ENCODE results near the gene TEX13D.

Gene TEX13D

DNA sequence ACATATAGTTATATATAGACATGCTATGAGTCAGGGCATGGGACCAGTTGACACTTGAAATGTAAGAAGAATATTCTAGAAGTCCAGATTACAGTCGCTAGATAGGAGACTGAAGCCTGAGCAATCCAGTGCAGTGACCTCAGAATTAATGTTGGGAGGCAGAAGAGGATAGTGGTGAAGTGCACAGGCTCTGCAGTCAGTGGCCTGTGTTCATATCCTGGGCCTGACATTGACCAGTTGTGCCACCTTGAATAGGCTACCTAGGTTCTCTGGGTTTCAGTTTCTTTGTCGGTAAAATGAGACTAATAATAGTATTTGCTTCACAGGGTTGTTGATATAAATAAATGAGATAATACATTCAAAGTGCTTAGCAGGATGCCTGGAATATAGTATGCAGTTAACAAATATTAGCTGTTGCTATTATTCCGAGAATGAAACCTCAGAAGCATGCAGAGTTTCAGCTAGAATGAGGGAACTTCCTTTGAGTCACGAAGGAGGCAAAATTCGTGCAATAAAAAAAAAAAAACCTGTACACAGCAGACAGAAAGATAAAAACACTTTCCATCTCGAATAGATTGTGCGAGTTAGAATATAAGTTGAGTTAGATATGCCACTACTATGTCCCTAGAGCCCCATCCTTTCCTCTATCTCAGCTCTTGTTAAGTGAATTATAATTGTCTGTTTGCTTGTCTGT lies 9.9 kb downstream of the TEX13D start:
- TF ChIP-seq, protein P1, sequence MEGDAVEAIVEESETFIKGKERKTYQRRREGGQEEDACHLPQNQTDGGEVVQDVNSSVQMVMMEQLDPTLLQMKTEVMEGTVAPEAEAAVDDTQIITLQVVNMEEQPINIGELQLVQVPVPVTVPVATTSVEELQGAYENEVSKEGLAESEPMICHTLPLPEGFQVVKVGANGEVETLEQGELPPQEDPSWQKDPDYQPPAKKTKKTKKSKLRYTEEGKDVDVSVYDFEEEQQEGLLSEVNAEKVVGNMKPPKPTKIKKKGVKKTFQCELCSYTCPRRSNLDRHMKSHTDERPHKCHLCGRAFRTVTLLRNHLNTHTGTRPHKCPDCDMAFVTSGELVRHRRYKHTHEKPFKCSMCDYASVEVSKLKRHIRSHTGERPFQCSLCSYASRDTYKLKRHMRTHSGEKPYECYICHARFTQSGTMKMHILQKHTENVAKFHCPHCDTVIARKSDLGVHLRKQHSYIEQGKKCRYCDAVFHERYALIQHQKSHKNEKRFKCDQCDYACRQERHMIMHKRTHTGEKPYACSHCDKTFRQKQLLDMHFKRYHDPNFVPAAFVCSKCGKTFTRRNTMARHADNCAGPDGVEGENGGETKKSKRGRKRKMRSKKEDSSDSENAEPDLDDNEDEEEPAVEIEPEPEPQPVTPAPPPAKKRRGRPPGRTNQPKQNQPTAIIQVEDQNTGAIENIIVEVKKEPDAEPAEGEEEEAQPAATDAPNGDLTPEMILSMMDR (IDR thresholded peaks at IDR 0.05; ENCODE audit: low read depth, low read length): no peak
- DNase-seq (ENCODE audit: low read depth, low spot score): no peak
- in situ Hi-C loops (cut with HindIII; ENCODE audit: low sequenced_read_pairs): no loop called here
- no peak overlapping the region for H3K4me3 ChIP-seq (ENCODE audit: low read depth, low read length)

GRCh38 chrX:124343016-124343415 lies 10.6 kb downstream of the TEX13D start:
- no peak for DNase-seq (ENCODE audit: low read depth, low spot score)
- in situ Hi-C loops (cut with HindIII; ENCODE audit: low sequenced_read_pairs): no loop called here
- TF ChIP-seq, protein P1 (IDR thresholded peaks at IDR 0.05; ENCODE audit: low read depth, low read length): no peak
- H3K4me3 ChIP-seq (ENCODE audit: low read depth, low read length): no peak overlapping the region

- no peak for DNase-seq (ENCODE audit: low read depth, low spot score)
- in situ Hi-C loops (cut with HindIII; ENCODE audit: low sequenced_read_pairs): no loop called here
- TF ChIP-seq, protein P1 (IDR thresholded peaks at IDR 0.05; ENCODE audit: low read depth, low read length): no peak
- H3K4me3 ChIP-seq (ENCODE audit: low read depth, low read length): no peak overlapping the region
These were observed 11.8 kb downstream of the TEX13D start for GRCh38 chrX:124344246-124344645.

DNA sequence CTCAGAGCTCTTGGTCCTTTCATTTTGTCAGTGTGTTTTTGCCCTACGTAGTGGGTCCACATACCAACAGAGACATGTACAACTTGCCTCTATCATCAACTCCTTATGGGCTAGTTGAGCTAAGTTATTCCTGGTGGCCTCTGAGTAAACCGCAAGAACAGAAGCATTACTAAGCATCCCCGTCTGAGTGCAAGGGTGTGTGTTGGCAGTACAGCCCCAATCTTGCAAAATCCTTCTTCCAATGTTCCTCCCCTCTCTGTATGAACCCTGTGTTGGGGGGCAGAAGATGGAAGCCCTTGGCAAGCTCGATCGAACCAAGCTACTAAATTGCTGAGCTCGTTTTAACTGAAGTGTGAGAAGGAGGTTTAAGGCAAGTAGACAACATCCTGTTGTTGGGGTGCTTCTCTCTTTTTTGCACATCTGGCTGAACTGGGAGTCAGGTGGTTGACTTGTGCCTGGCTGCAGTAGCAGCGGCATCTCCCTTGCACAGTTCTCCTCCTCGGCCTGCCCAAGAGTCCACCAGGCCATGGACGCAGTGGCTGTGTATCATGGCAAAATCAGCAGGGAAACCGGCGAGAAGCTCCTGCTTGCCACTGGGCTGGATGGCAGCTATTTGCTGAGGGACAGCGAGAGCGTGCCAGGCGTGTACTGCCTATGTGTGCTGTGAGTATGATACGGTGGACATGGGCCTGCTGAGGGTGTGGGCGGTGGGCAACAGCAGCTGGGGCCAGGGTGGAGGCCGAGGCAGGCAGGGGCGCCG lies 13.8 kb downstream of the TEX13D start, which contains the start of gene SH2D1A:
TSS of gene SH2D1A (plus strand) at position 447 of the 760 bp plus-strand sequence. CDS start at position 527, 80 bp downstream.
- in situ Hi-C loops (cut with HindIII; ENCODE audit: low sequenced_read_pairs): no loop called here
- H3K4me3 ChIP-seq (ENCODE audit: low read depth, low read length): no peak within 1 kb of the TSS
- TF ChIP-seq, protein P1 (IDR thresholded peaks at IDR 0.05; ENCODE audit: low read depth, low read length): no peak
- DNase-seq (ENCODE audit: low read depth, low spot score): no peak

DNA sequence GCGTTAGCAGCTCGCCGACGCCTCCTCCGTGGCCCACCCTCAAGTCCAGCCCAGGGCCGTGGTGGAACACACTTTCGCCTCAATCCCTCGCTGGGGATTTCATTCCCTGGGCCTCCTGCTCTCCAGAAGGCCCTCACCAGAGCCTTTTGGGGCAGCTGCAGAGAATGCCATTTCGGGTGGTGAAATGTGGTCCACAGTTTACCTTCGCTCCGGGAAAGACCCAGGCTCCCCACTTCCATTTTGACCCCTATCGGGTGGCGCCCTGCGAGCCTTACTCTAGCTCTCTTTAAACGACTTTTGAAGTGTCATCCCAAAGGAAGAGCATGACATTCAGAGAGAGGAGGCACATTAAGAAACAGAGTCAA lies 14.4 kb downstream of the TEX13D start:
- TF ChIP-seq, protein P1 (IDR thresholded peaks at IDR 0.05; ENCODE audit: low read depth, low read length): no peak
- DNase-seq (ENCODE audit: low read depth, low spot score): no peak
- no peak overlapping the region for H3K4me3 ChIP-seq (ENCODE audit: low read depth, low read length)
- in situ Hi-C loops (cut with HindIII; ENCODE audit: low sequenced_read_pairs): no loop called here

DNA sequence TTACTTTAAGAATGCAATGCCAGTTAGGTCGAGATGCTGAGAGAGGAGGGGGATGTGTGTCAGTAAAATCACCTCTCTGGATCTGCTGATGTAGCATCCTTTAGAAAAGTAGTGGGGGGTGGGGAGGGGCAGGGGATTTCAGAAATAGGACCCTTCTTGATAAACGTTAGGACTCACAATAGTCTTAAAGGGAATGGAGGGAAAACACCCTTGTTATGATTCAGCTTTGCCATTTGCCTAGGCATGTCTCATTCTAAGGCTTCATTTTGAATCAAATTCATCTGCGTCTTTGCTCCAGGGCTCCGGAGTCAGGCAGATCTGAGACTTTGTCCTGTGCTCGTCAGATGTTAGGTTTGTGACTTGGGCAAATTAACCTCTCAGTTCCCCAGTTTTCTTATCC lies 14.8 kb downstream of the TEX13D start:
- H3K4me3 ChIP-seq (ENCODE audit: low read depth, low read length): no peak overlapping the region
- in situ Hi-C loops (cut with HindIII; ENCODE audit: low sequenced_read_pairs): no loop called here
- TF ChIP-seq, protein P1 (IDR thresholded peaks at IDR 0.05; ENCODE audit: low read depth, low read length): no peak
- no peak for DNase-seq (ENCODE audit: low read depth, low spot score)
